SKM-1 treated with dmso at 0.1 percent for 144 hours (cell line): ENCODE data around the gene PRKCH.

ENCODE experiments used
- DNase-seq: peaks from one replicate; lab custom pipeline; 2025; ENCODE audit not compliant: unreplicated experiment; lab: John Stamatoyannopoulos, UW

Gene PRKCH

GRCh38 chr14:61418746-61419145 is 97.4 kb downstream of the PRKCH start:
- DNase-seq: no peak

- DNase-seq: no peak
Observed at GRCh38 chr14:61419201-61419600, 97.8 kb downstream of the PRKCH start.

GRCh38 chr14:61420326-61420725 is 98.9 kb downstream of the PRKCH start:
- no peak for DNase-seq

- no peak for DNase-seq
Observed at GRCh38 chr14:61421212-61421923, 100.0 kb downstream of the PRKCH start.

DNA sequence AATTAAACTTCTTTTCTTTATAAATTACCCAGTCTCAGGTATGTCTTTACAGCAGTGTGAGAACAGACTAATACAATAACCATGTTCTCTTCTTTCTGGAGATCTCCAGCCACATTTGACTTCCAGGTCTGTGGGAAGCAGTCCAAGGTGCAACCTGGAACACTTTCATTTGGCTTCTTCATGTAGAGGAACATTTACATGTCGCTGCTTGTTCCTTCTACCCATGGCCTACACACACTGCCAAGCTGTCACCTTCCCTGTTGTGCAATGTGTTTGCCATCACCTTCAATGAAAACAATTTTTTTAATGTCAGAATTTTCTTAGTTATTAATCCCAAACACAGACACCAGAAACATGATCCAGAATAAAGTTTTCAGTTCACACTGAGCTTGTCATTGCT is 104.7 kb downstream of the PRKCH start:
- DNase-seq: no peak

DNA sequence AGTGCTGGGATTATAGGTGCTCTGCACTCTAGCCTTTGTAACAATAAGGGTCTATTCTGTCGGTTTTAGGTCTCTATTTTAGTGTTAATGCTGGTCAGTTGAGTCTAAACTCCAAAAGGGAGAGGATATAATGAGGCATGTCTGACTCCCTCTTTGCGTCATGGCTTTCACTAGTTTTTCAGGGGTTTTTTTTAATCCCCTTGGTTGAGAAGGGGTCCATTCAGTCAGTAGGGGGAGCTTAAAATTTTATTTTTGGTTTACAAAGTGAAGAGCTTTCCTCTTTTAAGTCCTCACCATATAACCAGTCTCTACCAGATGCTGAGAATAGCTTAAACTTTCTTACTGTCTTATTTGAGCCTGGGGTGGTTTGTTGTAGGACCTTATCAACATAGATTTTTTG is 106.9 kb downstream of the PRKCH start:
- DNase-seq: no peak

- no peak for DNase-seq
Observed at GRCh38 chr14:61429316-61429715, 107.9 kb downstream of the PRKCH start.

DNA sequence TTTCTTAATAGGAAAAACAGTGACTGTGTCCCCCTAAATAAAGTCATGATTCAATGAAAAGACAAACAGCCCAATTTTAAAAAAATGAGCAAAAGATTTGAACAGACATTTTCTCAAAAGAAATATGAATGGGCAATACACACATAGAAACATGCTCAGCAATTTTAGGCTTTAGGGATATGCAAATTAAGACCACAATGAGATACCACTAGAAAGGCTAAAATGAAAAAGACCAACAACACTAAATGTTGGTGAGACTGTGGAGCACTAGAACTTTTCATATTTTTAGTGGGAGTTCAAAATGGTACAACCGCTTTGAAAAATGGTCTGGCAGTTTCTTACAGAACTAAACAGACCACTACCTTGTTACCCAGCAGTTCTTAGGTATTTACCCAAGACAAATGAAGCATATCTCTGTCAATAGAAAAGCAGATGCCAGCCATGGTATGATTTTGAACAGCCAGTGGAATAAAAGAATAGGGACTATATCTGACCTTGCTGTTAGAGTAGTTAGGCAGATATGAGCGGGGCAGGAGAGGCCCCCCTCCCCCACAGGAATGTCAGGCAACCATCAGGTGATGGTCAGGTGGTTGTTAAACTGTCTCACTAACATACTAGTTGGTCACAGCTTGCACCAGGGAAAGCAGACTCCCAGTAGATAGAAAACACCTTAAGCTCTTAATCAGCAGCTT is 108.8 kb downstream of the PRKCH start:
- no peak for DNase-seq

- DNase-seq: no peak
Observed at GRCh38 chr14:61433169-61433568, 111.8 kb downstream of the PRKCH start.

DNA sequence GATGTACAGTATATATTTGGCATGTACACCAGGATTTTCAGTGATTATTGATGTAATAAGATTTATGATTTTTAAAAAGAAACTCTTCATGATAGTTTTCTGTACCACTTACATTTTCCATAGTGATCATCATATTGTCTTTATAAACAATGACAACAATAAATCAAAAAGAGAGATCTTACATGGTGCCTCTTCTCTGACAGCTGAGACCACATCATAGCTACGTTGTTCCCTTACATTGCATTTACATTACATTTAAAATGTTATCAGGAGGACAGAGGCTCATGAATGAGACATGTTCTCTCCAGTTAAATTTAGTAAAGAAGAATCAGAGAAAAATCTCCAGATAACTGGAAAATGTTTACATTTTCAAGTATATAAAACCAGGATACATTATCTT is 112.4 kb downstream of the PRKCH start:
- DNase-seq: no peak

DNA sequence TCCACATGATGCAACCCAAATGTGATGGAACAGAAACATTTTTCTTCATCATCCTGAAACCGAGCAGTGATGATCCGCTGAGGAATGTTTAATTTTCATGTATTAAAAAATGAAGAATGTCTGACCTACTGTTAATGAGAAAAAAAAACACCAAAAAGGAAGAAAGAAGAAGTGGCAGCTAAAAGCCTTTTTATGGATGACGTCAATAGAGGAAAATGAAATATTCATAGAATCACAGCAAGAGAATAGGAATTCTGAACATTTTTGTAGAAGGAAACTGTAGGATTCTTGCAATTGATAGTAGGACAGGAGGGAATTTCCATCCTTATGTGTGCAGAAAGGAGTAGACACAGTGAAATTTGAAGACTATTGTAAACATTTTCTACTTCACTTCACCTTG is 112.9 kb downstream of the PRKCH start:
- no peak for DNase-seq

- no peak for DNase-seq
Observed at GRCh38 chr14:61435563-61436337, 114.4 kb downstream of the PRKCH start.

GRCh38 chr14:61437381-61437780 is 116.0 kb downstream of the PRKCH start:
- no peak for DNase-seq

DNA sequence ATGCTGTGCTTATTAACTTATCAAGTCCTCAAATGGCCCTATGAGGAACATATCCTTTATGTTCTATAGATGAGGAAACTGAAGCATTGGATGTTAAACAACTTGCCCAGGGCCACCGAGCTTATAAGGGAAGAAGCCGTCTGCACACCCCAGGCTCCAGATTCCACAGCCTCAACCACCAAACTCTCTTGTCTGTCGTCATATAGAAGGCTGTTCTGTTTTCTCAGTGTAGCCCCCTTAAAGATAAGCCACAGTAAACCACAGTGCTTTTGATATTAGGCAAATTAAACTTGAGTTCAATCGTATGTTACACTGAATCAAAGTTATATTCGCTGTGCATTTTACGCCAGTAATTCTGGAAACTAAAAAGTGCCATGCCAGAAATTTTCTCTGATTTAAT is 116.7 kb downstream of the PRKCH start:
- no peak for DNase-seq

- no peak for DNase-seq
Observed at GRCh38 chr14:61438497-61438859, 117.1 kb downstream of the PRKCH start.

DNA sequence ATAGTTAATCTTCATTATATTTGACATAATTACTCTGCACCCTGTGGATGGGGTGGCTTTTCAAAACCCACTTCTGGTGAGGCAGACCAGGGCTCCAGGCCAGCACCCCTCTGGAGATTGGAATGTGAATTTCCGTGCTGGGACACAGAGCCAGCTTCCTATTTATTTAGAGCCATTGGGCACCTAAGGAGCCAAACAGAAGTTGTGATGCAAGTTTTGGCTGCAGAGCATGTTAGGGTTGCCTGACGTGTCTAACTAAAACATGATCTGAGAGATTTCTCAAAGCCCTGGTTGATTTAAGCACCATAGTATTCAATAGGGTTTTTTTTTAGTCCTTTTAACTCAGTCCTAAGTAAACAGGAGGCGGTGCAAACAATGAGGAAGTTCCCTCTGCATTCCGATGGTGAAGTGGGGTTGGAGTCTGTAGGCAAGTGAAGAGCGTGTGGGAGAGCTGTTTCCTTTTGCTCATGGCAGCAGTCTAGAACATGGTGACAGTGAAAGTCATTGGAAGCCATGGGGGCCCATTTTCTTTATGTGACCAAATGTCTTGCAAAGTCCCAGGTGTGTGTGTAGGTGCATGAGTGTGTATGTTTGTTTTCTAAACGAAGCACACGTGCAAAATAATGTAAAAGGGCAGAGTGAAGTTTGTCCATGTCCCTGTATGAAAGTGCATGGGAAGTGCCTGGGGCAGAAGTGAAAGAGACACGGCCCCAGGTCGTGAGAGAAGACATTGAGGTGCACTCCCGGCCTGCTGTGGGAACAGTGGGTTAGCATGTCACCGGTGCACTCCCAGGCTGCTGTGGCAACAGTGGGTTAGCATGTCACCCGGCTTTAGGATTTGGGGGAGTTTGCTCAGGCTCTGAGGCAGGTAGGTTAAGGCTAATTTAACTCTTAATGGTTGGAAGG is 117.7 kb downstream of the PRKCH start:
- peak; percentile 32 for DNase-seq

DNA sequence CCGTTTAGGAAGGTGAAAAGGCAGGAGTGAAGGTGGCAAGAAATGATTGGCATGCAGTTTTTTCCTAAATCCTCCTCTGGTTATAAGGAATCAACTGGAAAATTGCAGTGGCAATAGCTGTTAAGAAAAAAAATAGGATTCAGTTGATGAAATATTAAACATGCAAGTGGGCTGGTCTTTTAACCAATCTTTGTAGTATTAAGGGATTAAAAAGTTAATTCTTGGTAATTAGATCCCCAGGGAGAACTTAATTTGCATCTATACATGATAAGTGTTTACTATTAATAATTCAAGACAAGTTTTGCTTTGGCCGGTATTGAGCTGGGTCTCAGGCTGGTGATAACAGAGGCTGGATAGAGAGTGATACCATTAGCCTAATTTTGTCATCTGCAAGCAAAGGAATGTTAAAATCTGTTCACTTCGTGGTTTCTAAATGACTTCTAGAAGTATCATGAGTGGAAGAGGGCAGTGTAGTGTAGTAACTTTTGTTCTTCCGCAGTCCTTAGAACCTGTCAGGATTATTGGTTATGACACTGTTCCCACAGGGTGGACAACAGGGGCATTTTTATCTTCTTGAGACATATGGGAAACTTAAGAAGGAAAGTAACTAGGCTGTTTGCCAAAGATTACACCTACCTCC is 118.5 kb downstream of the PRKCH start:
- no peak for DNase-seq

DNA sequence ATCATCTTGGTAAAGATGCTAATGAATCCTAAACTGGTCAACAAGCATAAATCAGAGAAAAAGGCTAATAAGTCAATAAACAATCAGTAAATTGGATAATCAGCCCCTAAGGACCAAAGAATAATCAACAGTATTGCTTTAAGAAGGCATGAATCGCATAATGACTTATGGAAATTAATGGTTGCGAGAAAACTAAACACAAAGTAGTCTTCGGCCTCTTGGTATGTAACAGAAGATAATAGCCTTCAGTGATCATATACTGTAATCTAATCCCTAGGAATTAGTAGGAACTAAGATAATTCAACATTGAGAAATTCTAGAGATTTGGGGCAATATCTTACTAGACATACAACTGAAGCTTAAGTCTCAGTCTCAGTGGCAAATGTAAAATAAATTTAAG is 122.1 kb downstream of the PRKCH start:
- DNase-seq: no peak

GRCh38 chr14:61444215-61444768 is 122.9 kb downstream of the PRKCH start:
- DNase-seq: peak; percentile 5

GRCh38 chr14:61451491-61451890 is 130.1 kb downstream of the PRKCH start:
- no peak for DNase-seq
